IPS-18c (cell line): Measurements from ENCODE around the gene MTFMT.
A peak's percentile ranks its signal among the peaks of the same experiment; 100 is the strongest.
"Not testable (repeated sequence)": the region's sequence is repeated elsewhere in the genome, so short reads cannot be mapped to it uniquely, and the experiment has no call there.

Source experiments
- H3K4me3 ChIP-seq: 2 replicates; pipeline ENCODE4 v1.7.0; 2013; ENCODE audit warnings: low read depth, mild to moderate bottlenecking, low read length, moderate library complexity; ENCODE audit not compliant: insufficient read depth
- H3K9me3 ChIP-seq: one replicate; pipeline ENCODE4 v1.6.1; 2013; ENCODE audit warnings: mild to moderate bottlenecking, low read length, moderate library complexity; ENCODE audit not compliant: control insufficient read depth, insufficient read depth

The MTFMT gene

GRCh38 chr15:65049418-65049840 is 20.0 kb upstream of the MTFMT start:
- Histone ChIP-seq H3K9me3 (no peaks in the 10 kb centered on the region), H3K4me3 (peak overlapping the region; percentile 37)

- no peak overlapping the region for H3K4me3 ChIP-seq
- H3K9me3 ChIP-seq, result no peaks in the 10 kb centered on the region
These were observed 18.8 kb upstream of the MTFMT start for GRCh38 chr15:65048241-65048640.

GRCh38 chr15:65044724-65045481 is 15.5 kb upstream of the MTFMT start, which contains the start of gene SLC51B:
TSS of gene SLC51B (plus strand) at chr15:65045387. CDS start at chr15:65050005, 4,618 bp downstream.
- Histone ChIP-seq H3K9me3 (no peaks in the 10 kb centered on the region), H3K4me3 (no peak within 1 kb of the TSS)

GRCh38 chr15:65044218-65044617 is 14.8 kb upstream of the MTFMT start:
- not testable (repeated sequence) for H3K9me3 ChIP-seq, H3K4me3 ChIP-seq

GRCh38 chr15:65042776-65043327 is 13.4 kb upstream of the MTFMT start:
- Histone ChIP-seq H3K9me3 (no peaks in the 10 kb centered on the region), H3K4me3 (no peak overlapping the region)

GRCh38 chr15:65041787-65042186 is 12.3 kb upstream of the MTFMT start:
- H3K4me3 ChIP-seq, result no peak overlapping the region
- no peaks in the 10 kb centered on the region for H3K9me3 ChIP-seq

- no peak overlapping the region for H3K4me3 ChIP-seq
These were observed 11.0 kb upstream of the MTFMT start for GRCh38 chr15:65040461-65040860.

GRCh38 chr15:65038836-65039235 is 9.4 kb upstream of the MTFMT start:
- no peak overlapping the region for H3K4me3 ChIP-seq
- H3K9me3 ChIP-seq, result no peaks in the 10 kb centered on the region

More at GRCh38 chr15:65040461-65040860, 11.0 kb upstream of the MTFMT start:
- H3K9me3 ChIP-seq, result no peaks in the 10 kb centered on the region

- no peak overlapping the region for H3K4me3 ChIP-seq
- H3K9me3 ChIP-seq, result no peaks in the 10 kb centered on the region
These were observed 9.0 kb upstream of the MTFMT start for GRCh38 chr15:65038428-65038827.

GRCh38 chr15:65037309-65037708 is 7.9 kb upstream of the MTFMT start:
- Histone ChIP-seq H3K4me3 (no peak overlapping the region), H3K9me3 (no peaks in the 10 kb centered on the region)

- no peaks in the 10 kb centered on the region for H3K9me3 ChIP-seq
- no peak overlapping the region for H3K4me3 ChIP-seq
These were observed 5.3 kb upstream of the MTFMT start for GRCh38 chr15:65034719-65035118.

GRCh38 chr15:65033659-65034269 is 4.3 kb upstream of the MTFMT start:
- H3K9me3 ChIP-seq, result peaks cover 2% of the 10 kb centered on the region
- no peak overlapping the region for H3K4me3 ChIP-seq

GRCh38 chr15:65032801-65033537 is 3.5 kb upstream of the MTFMT start:
- Histone ChIP-seq H3K9me3 (peaks cover 2% of the 10 kb centered on the region), H3K4me3 (no peak overlapping the region)

- Histone ChIP-seq H3K4me3 (no peak overlapping the region), H3K9me3 (peaks cover 2% of the 10 kb centered on the region)
These were observed 333 bp upstream of the MTFMT start for GRCh38 chr15:65029736-65030208.

- peak overlapping the region; percentile 98 for H3K4me3 ChIP-seq
These were observed 1.1 kb downstream of the MTFMT start for GRCh38 chr15:65028338-65028737.

GRCh38 chr15:65027593-65027992 is 1.8 kb downstream of the MTFMT start:
- Histone ChIP-seq H3K9me3 (peaks cover 2% of the 10 kb centered on the region), H3K4me3 (no peak overlapping the region)

More at GRCh38 chr15:65028338-65028737, 1.1 kb downstream of the MTFMT start:
- peaks cover 2% of the 10 kb centered on the region for H3K9me3 ChIP-seq

- Histone ChIP-seq H3K9me3 (peaks cover 2% of the 10 kb centered on the region), H3K4me3 (no peak overlapping the region)
These were observed 2.7 kb downstream of the MTFMT start for GRCh38 chr15:65026756-65027155.
